Measurements from ENCODE around the gene TACR1. TPM values are rescaled to one million over a fixed set of nuclear protein-coding genes. Genes with fewer than 3 reads are reported as not detected.

Gene TACR1
- total and polyA plus RNA-seq, 2 of the 4 experiments (the other 2 are of a cell fraction), result under 0.01 to 0.09 TPM

- no peaks in the 10 kb centered on the region for H3K79me1 ChIP-seq (ENCODE audit: low read depth in 1 of 2, low read length in 2 of 2)
- no peak for ATAC-seq (ENCODE audit: low read depth)
- ChIA-PET POLR2A (ENCODE audit: unreplicated experiment) (no interaction called here), CTCF (no interaction called here)
- no peaks in the 10 kb centered on the region for H3K9me1 ChIP-seq (ENCODE audit: insufficient read depth, low read length)
- H2AK5ac ChIP-seq (ENCODE audit: low read depth, low read length), result no peak overlapping the region
- TF ChIP-seq CTCF (conservative IDR thresholded peaks at IDR 0.05; ENCODE audit: low read depth, low read length) (no peak), RAD21 (IDR thresholded peaks at IDR 0.05; ENCODE audit: low read length) (no peak)
- in situ Hi-C loops (cut with MboI; ENCODE audit: low sequenced_read_pairs), result no loop called here
- no peaks in the 10 kb centered on the region for H3K36me3 ChIP-seq (ENCODE audit: control insufficient read depth, insufficient read depth, low read length)
- 47% methylated on average over 2 of the region's 2 CpGs; no CpG with 5 or more reads in 1 of the 2 experiments for WGBS, 2 experiments (ENCODE audit: extremely low coverage in 2 of 2, insufficient read length in 1 of 2)
- H4K20me1 ChIP-seq (ENCODE audit: insufficient read depth, low read length), result no peaks in the 10 kb centered on the region
- no peak overlapping the region for H2AK9ac ChIP-seq (replicated peaks; ENCODE audit: low read depth, low read length, poor library complexity)
- no peak overlapping the region for H3K56ac ChIP-seq (ENCODE audit: extremely low read depth, insufficient read depth, low read length)
- DNase-seq, result no peak
- H4K5ac ChIP-seq (ENCODE audit: low read depth, low read length), result no peak overlapping the region
- H3K9ac ChIP-seq (ENCODE audit: low read depth, low read length), result no peak overlapping the region
- no peak overlapping the region for H2AFZ ChIP-seq (replicated peaks; ENCODE audit: low read length, poor library complexity)
- intact Hi-C loops (cut with micrococcal nuclease), result no loop called here
- no peak overlapping the region for H2BK5ac ChIP-seq (ENCODE audit: low read depth, low read length, poor library complexity, severe bottlenecking)
- peaks cover 3% of the 10 kb centered on the region; the same call in 1 of the 2 replicates for H3K27me3 ChIP-seq (ENCODE audit: control insufficient read depth, insufficient read depth, low read length)
- no TSS peak for BruUV-seq (replicated peaks)
- H2BK15ac ChIP-seq (ENCODE audit: low read depth, low read length), result no peak overlapping the region
- no peak overlapping the region for H4K91ac ChIP-seq (ENCODE audit: insufficient read depth, low read depth, low read length)
- no peak overlapping the region for H2BK20ac ChIP-seq (ENCODE audit: low read depth, low read length)
- no peak overlapping the region for H3K18ac ChIP-seq (ENCODE audit: low read depth, low read length)
- no peaks in the 10 kb centered on the region for H3K4me1 ChIP-seq (ENCODE audit: control insufficient read depth, insufficient read depth, low read length)
- H3K14ac ChIP-seq (replicated peaks; ENCODE audit: low read depth, low read length), result no peak overlapping the region
- H3K9me3 ChIP-seq (ENCODE audit: control insufficient read depth, insufficient read depth, low read length), result no peaks in the 10 kb centered on the region
- H3K27ac ChIP-seq (ENCODE audit: insufficient read depth, low read length), result no peak overlapping the region
- H3K4me3 ChIP-seq (ENCODE audit: insufficient read depth, low read depth, low read length), result no peak overlapping the region
- dilution Hi-C loops (cut with HindIII; ENCODE audit: low sequenced_read_pairs, unreplicated experiment), result no loop called here
- H3K23ac ChIP-seq (ENCODE audit: low read depth, low read length), result no peak overlapping the region
- H3K4me2 ChIP-seq (ENCODE audit: low read depth, low read length), result no peak overlapping the region
- H3K4ac ChIP-seq (ENCODE audit: low read depth, low read length), result no peak overlapping the region
- H4K8ac ChIP-seq (ENCODE audit: low read depth in 2 of 2, low read length in 2 of 2), result no peak overlapping the region
- no peak overlapping the region for H2BK120ac ChIP-seq (ENCODE audit: low read depth, low read length)
Measured at GRCh38 chr2:75177427-75177826, 21.9 kb downstream of the TACR1 start.
